NB4 (cell line): ENCODE measurements around the gene CDH15.

Experiments used
- CTCF ChIP-seq: IDR thresholded peaks from one replicate; pipeline ENCODE4 v1.5.1; 2012; ENCODE audit warnings: low read depth, low read length
- MAX ChIP-seq: IDR thresholded peaks from 2 replicates; pipeline ENCODE4 v1.6.1; 2011; ENCODE audit warnings: low read depth, low read length
- POLR2A ChIP-seq: IDR thresholded peaks from 2 replicates; pipeline ENCODE4 v1.6.1; 2011; ENCODE audit warnings: mild to moderate bottlenecking; ENCODE audit not compliant: insufficient read length; ENCODE audit errors: extremely low read depth

GRCh38 chr16:89131783-89132182 lies 39.8 kb upstream of the CDH15 start:
- no peak for TF ChIP-seq MAX
- TF ChIP-seq CTCF, result no peak
- TF ChIP-seq POLR2A, result no peak
